Omental fat pad (tissue), 4 donors: Measurements from ENCODE around the gene UEVLD. TPM values are rescaled to one million over a fixed set of nuclear protein-coding genes. Genes with fewer than 3 reads are reported as not detected.

Experiments
- ATAC-seq: fragments of 150-250 bp; one replicate; pipeline ENCODE4 v1.9.1; 2016; ENCODE audit warnings: mild to moderate bottlenecking, moderate library complexity; ENCODE audit not compliant: low FRiP score
- DNase-seq: peaks from one replicate; pipeline ENCODE4 v3.0.0-alpha.2; 2019; ENCODE audit warnings: low spot score
- CTCF ChIP-seq, 3 donors: fragments of 450-650 bp; IDR thresholded peaks; one replicate each; pipeline ENCODE4 v1.5.1; 2016 to 2017; ENCODE audit warnings: antibody characterized with exemption in 3 of 3, mild to moderate bottlenecking in 3 of 3, moderate library complexity in 2 of 3
- total RNA-seq, 4 donors: library from RNA; depleted of rRNA; stranded (reverse); fragments of >200 nt; gene quantifications; one replicate each; pipeline ENCODE4 v1.1.0, GENCODE V29; 2016

The UEVLD gene
- total RNA-seq, result 10 to 100 TPM; 23.1 to 46.5 (median 31.2) TPM

- peak; percentile 99 for ATAC-seq
- no peak for TF ChIP-seq CTCF (IDR thresholded peaks at IDR 0.05)
Measured at GRCh38 chr11:18588297-18589252, at the start of gene UEVLD. TSS of gene UEVLD (minus strand) at chr11:18588734. CDS start at chr11:18588654, 80 bp downstream.

DNA sequence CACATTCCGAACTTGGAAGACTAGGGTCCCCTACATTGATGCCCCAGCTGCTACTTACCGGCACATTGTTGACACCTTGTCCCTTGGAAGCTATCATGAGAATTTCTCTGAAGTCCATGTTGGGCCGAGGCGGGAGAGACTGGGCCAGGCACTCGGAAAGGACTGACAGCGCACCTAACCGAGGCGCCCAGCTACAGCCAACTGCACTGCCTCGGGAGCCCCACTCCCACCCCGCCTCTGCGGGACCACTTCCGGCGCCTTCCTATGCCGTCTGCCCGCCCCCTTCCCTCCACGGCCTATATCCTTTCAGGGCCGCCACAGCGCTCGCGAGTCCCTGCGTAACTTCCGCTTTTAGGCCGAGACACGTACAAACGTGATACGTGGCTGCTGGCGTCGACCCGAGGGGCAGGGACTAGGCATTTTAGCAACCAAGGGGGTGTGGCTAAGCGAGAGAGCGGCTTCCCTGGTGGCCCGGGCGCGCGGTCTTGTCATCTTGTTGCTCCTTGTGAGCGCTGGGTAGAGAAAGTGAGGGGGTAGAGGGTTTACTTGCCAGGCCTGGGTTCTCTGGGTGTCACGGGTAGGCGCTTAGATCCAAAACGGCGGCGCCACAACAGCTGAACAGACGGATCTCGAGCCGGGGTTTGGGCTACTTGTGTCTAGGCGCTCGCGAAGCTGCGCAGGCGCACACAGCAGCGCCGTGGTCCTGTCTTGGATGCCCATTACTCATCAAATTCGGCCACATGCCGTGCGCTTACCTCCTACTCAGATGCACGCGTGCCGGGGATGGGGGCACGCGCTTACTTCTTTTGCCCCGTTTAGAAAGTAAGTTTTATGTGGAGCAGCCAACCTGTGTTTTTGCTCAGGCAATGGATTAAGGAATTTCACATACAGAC, 45.9 kb upstream of the UEVLD start, which contains the start of gene SPTY2D1:
Gene SPTY2D1, minus strand, starts transcription at position 203 of the 893 bp plus-strand sequence. Its CDS starts 85 bp downstream, at position 118.
- peak; percentile 98 for DNase-seq
- TF ChIP-seq CTCF (IDR thresholded peaks at IDR 0.05), result no peak
- ATAC-seq, result peak; percentile 100

More at GRCh38 chr11:18588297-18589252, at the start of gene UEVLD:
- peak; percentile 71 for DNase-seq

- no peak for DNase-seq
- no peak for ATAC-seq
- TF ChIP-seq CTCF (IDR thresholded peaks at IDR 0.05), result no peak
Measured at GRCh38 chr11:18633256-18634139, 45.0 kb upstream of the UEVLD start.

GRCh38 chr11:18632841-18633240, 44.3 kb upstream of the UEVLD start:
- ATAC-seq, result no peak
- no peak for DNase-seq
- no peak for TF ChIP-seq CTCF (IDR thresholded peaks at IDR 0.05)

- TF ChIP-seq CTCF (IDR thresholded peaks at IDR 0.05), result no peak
- no peak for ATAC-seq
- no peak for DNase-seq
Measured at GRCh38 chr11:18624161-18624560, 35.6 kb upstream of the UEVLD start.

- DNase-seq (no peak), ATAC-seq (no peak)
- no peak for TF ChIP-seq CTCF (IDR thresholded peaks at IDR 0.05)
Measured at GRCh38 chr11:18623707-18624106, 35.2 kb upstream of the UEVLD start.
